ENCODE measurements around the gene NDUFV2.

DNA sequence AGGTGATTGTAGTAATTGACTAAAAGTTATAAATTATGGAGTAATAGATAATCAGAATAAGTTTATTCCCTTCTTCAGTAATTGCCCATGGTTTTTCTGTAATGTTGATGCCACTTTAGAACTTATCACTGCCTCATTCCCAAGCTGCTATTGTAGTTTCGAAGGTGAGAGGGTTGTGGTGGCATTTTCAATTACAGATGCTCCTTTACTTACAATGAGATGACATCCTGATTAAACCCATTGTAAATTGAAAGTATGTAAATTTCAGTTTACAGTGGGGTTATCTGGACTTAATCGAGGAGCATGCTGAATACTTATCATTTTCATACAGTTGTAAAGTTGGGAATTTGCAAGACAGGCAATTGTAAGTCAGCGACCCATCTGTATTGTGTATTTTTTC is 2.9 kb downstream of the NDUFV2 start:
- TF ChIP-seq POLR2A (IDR thresholded peaks at IDR 0.05): no peak
- TF ChIP-seq, protein P1, sequence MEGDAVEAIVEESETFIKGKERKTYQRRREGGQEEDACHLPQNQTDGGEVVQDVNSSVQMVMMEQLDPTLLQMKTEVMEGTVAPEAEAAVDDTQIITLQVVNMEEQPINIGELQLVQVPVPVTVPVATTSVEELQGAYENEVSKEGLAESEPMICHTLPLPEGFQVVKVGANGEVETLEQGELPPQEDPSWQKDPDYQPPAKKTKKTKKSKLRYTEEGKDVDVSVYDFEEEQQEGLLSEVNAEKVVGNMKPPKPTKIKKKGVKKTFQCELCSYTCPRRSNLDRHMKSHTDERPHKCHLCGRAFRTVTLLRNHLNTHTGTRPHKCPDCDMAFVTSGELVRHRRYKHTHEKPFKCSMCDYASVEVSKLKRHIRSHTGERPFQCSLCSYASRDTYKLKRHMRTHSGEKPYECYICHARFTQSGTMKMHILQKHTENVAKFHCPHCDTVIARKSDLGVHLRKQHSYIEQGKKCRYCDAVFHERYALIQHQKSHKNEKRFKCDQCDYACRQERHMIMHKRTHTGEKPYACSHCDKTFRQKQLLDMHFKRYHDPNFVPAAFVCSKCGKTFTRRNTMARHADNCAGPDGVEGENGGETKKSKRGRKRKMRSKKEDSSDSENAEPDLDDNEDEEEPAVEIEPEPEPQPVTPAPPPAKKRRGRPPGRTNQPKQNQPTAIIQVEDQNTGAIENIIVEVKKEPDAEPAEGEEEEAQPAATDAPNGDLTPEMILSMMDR (IDR thresholded peaks at IDR 0.05): no peak

Measured in Peyer's patch (tissue), 4 donors.